Fibroblast of villous mesenchyme (primary cell): ENCODE results near the gene NR5A1. TPM values are rescaled to one million over a fixed set of nuclear protein-coding genes. Genes with fewer than 3 reads are reported as not detected.

Experiments used
- DNase-seq: peaks from one replicate; pipeline ENCODE4 v3.0.0-alpha.2; 2010; ENCODE audit warnings: low read depth
- H3K4me3 ChIP-seq: 2 replicates; pipeline ENCODE4 v1.5.1; 2011; ENCODE audit warnings: low read depth, mild to moderate bottlenecking, low read length
- total RNA-seq: library from RNA; depleted of rRNA; stranded (reverse); fragments of >200 nt; gene quantifications from 2 replicates; pipeline ENCODE4 v1.2.3, GENCODE V29; 2012
- TF ChIP-seq, protein P1 (sequence below): IDR thresholded peaks from 2 replicates; pipeline ENCODE4 v1.5.1; 2012; ENCODE audit warnings: low read depth, mild to moderate bottlenecking, low read length; ENCODE audit not compliant: insufficient read depth

NR5A1 gene
- total RNA-seq, 1 donor: not detected

- DNase-seq: no peak
- TF ChIP-seq, protein P1, sequence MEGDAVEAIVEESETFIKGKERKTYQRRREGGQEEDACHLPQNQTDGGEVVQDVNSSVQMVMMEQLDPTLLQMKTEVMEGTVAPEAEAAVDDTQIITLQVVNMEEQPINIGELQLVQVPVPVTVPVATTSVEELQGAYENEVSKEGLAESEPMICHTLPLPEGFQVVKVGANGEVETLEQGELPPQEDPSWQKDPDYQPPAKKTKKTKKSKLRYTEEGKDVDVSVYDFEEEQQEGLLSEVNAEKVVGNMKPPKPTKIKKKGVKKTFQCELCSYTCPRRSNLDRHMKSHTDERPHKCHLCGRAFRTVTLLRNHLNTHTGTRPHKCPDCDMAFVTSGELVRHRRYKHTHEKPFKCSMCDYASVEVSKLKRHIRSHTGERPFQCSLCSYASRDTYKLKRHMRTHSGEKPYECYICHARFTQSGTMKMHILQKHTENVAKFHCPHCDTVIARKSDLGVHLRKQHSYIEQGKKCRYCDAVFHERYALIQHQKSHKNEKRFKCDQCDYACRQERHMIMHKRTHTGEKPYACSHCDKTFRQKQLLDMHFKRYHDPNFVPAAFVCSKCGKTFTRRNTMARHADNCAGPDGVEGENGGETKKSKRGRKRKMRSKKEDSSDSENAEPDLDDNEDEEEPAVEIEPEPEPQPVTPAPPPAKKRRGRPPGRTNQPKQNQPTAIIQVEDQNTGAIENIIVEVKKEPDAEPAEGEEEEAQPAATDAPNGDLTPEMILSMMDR: no peak
- H3K4me3 ChIP-seq: no peak overlapping the region
Observed at GRCh38 chr9:124500028-124500795, 7.0 kb downstream of the NR5A1 start.

GRCh38 chr9:124499216-124499615, 8.0 kb downstream of the NR5A1 start:
- H3K4me3 ChIP-seq: no peak overlapping the region
- TF ChIP-seq, protein P1: no peak
- no peak for DNase-seq

DNA sequence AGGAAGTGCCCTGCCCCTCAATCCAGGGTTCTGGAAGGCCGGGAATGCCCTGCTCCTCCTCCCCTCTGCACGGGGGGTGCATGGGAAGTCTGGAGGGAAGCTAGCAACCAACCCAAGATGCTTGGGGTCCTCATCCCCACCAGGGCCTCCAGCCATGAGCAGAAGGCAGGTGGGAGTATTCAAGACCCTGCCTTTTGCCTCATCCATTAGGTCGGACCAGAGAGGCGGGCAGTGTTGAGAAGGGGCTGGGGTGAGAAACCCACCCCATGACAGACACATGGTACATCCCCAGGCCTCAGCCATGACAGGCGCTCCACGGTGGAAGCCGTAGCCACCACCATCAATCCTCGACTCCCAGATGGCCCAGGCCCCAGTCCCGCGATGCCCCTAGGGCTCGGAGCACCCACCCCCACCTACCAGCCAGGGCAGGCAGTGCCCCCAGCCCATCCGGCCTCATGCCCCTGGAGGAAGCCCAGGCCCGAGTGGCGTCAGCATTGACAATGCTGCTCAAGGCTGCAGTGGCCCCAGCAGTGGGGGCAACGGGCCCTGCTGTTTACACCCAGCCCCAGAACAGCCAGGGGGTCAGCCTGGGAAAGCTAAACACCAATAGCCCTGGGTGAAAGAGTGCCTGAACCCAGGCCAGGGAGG, 8.6 kb downstream of the NR5A1 start:
- no peak overlapping the region for H3K4me3 ChIP-seq
- no peak for DNase-seq
- TF ChIP-seq, protein P1: no peak

GRCh38 chr9:124498040-124498439, 9.2 kb downstream of the NR5A1 start:
- no peak overlapping the region for H3K4me3 ChIP-seq
- TF ChIP-seq, protein P1: no peak
- DNase-seq: no peak

- H3K4me3 ChIP-seq: no peak overlapping the region
- TF ChIP-seq, protein P1: no peak
- no peak for DNase-seq
Observed at GRCh38 chr9:124497441-124497840, 9.8 kb downstream of the NR5A1 start.

DNA sequence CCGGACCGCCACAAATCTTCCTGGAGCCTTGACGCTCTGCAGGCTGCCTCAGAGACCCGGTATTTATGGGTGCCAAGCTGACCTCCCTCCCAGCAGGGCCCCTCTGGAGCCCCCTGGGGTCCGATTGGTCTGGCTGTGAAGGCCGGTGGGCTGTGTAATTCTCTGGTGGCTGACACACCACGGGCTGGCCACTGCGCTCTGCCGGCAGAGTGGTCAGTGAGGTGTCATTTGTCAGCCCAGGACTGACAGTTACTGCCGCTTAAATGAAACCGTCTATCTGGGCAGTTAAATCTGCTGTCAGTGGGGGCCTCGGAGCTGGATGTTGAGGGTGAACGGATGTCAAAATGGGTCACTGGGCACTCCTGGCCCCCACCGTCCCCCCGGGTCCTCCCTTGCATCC, 10.7 kb downstream of the NR5A1 start:
- TF ChIP-seq, protein P1: no peak

More for the DNA sequence above, 10.7 kb downstream of the NR5A1 start:
- no peak for DNase-seq
- H3K4me3 ChIP-seq: no peak overlapping the region
